IMR-90 (cell line): ENCODE data around the gene WDR74.

Source experiments
- CEBPB ChIP-seq: IDR thresholded peaks from 2 replicates; pipeline ENCODE4 v1.6.1; 2012; ENCODE audit warnings: low read depth, low read length, improper control_type of control experiment
- CHD1 ChIP-seq: IDR thresholded peaks from 2 replicates; pipeline ENCODE4 v1.6.1; 2012; ENCODE audit warnings: low read depth, low read length, improper control_type of control experiment
- CTCF ChIP-seq: conservative IDR thresholded peaks from 2 replicates; pipeline ENCODE4 v1.5.1; 2012; ENCODE audit warnings: mild to moderate bottlenecking, low read depth, low read length, improper control_type of control experiment
- MAFK ChIP-seq: IDR thresholded peaks from 2 replicates; pipeline ENCODE4 v1.6.1; 2012; ENCODE audit warnings: low read depth, low read length, improper control_type of control experiment
- MAZ ChIP-seq: IDR thresholded peaks from 2 replicates; pipeline ENCODE4 v1.6.1; 2012; ENCODE audit warnings: low read depth, mild to moderate bottlenecking, low read length, improper control_type of control experiment, moderate library complexity, borderline replicate concordance
- POLR2A ChIP-seq: IDR thresholded peaks from 2 replicates; pipeline ENCODE4 v1.6.1; 2012; ENCODE audit warnings: mild to moderate bottlenecking, low read depth, low read length
- RCOR1 ChIP-seq: IDR thresholded peaks from 2 replicates; pipeline ENCODE4 v1.6.1; 2012; ENCODE audit warnings: mild to moderate bottlenecking, low read length, improper control_type of control experiment; ENCODE audit not compliant: insufficient replicate concordance
- USF2 ChIP-seq: fragments of 150-350 bp; IDR thresholded peaks from 2 replicates; pipeline ENCODE4 v1.6.1; 2017; ENCODE audit warnings: mild to moderate bottlenecking, antibody characterized with exemption, low read length, low read depth

GRCh38 chr11:62817129-62817528 lies 22.3 kb downstream of the WDR74 start:
- TF ChIP-seq CTCF: no peak
- no peak for TF ChIP-seq POLR2A
- TF ChIP-seq CHD1: no peak
- no peak for TF ChIP-seq MAFK
- TF ChIP-seq USF2: no peak
- TF ChIP-seq MAZ: no peak
- no peak for TF ChIP-seq CEBPB
- no peak for TF ChIP-seq RCOR1
